ENCODE data around the gene PCCA.

The PCCA gene

GRCh38 chr13:100363285-100363711 is 274.4 kb downstream of the PCCA start:
- H3F3A ChIP-seq (ENCODE audit: insufficient read depth, low read length), result no peaks in the 10 kb centered on the region
- TF ChIP-seq EZH2 (IDR thresholded peaks at IDR 0.05; ENCODE audit: borderline replicate concordance, low read length) (no peak), CTCF (IDR thresholded peaks at IDR 0.05; ENCODE audit: low read length) (no peak)
- H3K9me3 ChIP-seq (ENCODE audit: low read length), result no peaks in the 10 kb centered on the region
- H3K4me2 ChIP-seq (ENCODE audit: low read length), result no peak overlapping the region
- no peak overlapping the region for H3K27ac ChIP-seq (ENCODE audit: low read depth, low read length, poor library complexity, severe bottlenecking)
- H3K9ac ChIP-seq (ENCODE audit: low read length), result no peak overlapping the region
- no peaks in the 10 kb centered on the region for H3K9me2 ChIP-seq (ENCODE audit: low read depth, low read length)
- no peaks in the 10 kb centered on the region for H4K20me1 ChIP-seq (ENCODE audit: insufficient read depth, low read length)
- no peaks in the 10 kb centered on the region for H3K27me3 ChIP-seq (ENCODE audit: insufficient read depth, low read length)
- H3K4me3 ChIP-seq (ENCODE audit: low read depth, low read length, poor library complexity, severe bottlenecking), result no peak overlapping the region
- no peak overlapping the region for H2AFZ ChIP-seq (ENCODE audit: low read length)
- no peaks in the 10 kb centered on the region for H3K36me3 ChIP-seq (ENCODE audit: insufficient read depth, low read length)
- no peaks in the 10 kb centered on the region for H3K4me1 ChIP-seq (ENCODE audit: insufficient read depth, low read length, severe bottlenecking)
- no peaks in the 10 kb centered on the region for H3K79me2 ChIP-seq (ENCODE audit: insufficient read depth, low read length)

- H3K27me3 ChIP-seq (ENCODE audit: insufficient read depth, low read length), result no peaks in the 10 kb centered on the region
- no peak overlapping the region for H3K4me2 ChIP-seq (ENCODE audit: low read length)
- TF ChIP-seq EZH2 (IDR thresholded peaks at IDR 0.05; ENCODE audit: borderline replicate concordance, low read length) (no peak), CTCF (IDR thresholded peaks at IDR 0.05; ENCODE audit: low read length) (no peak)
- H3K27ac ChIP-seq (ENCODE audit: low read depth, low read length, poor library complexity, severe bottlenecking), result no peak overlapping the region
- H3K4me3 ChIP-seq (ENCODE audit: low read depth, low read length, poor library complexity, severe bottlenecking), result no peak overlapping the region
- no peaks in the 10 kb centered on the region for H3K4me1 ChIP-seq (ENCODE audit: insufficient read depth, low read length, severe bottlenecking)
- H3K9me3 ChIP-seq (ENCODE audit: low read length), result no peaks in the 10 kb centered on the region
- H3K79me2 ChIP-seq (ENCODE audit: insufficient read depth, low read length), result no peaks in the 10 kb centered on the region
- H3F3A ChIP-seq (ENCODE audit: insufficient read depth, low read length), result no peaks in the 10 kb centered on the region
- no peaks in the 10 kb centered on the region for H4K20me1 ChIP-seq (ENCODE audit: insufficient read depth, low read length)
- no peaks in the 10 kb centered on the region for H3K36me3 ChIP-seq (ENCODE audit: insufficient read depth, low read length)
- H3K9me2 ChIP-seq (ENCODE audit: low read depth, low read length), result no peaks in the 10 kb centered on the region
- no peak overlapping the region for H3K9ac ChIP-seq (ENCODE audit: low read length)
- H2AFZ ChIP-seq (ENCODE audit: low read length), result no peak overlapping the region
Observed at GRCh38 chr13:100363874-100364273, 275.0 kb downstream of the PCCA start.

GRCh38 chr13:100364591-100364990 is 275.7 kb downstream of the PCCA start:
- no peaks in the 10 kb centered on the region for H4K20me1 ChIP-seq (ENCODE audit: insufficient read depth, low read length)
- H3K4me3 ChIP-seq (ENCODE audit: low read depth, low read length, poor library complexity, severe bottlenecking), result no peak overlapping the region
- H3K9me3 ChIP-seq (ENCODE audit: low read length), result no peaks in the 10 kb centered on the region
- H3K9me2 ChIP-seq (ENCODE audit: low read depth, low read length), result no peaks in the 10 kb centered on the region
- no peaks in the 10 kb centered on the region for H3F3A ChIP-seq (ENCODE audit: insufficient read depth, low read length)
- H3K36me3 ChIP-seq (ENCODE audit: insufficient read depth, low read length), result no peaks in the 10 kb centered on the region
- H3K9ac ChIP-seq (ENCODE audit: low read length), result no peak overlapping the region
- H3K27me3 ChIP-seq (ENCODE audit: insufficient read depth, low read length), result no peaks in the 10 kb centered on the region
- H3K27ac ChIP-seq (ENCODE audit: low read depth, low read length, poor library complexity, severe bottlenecking), result no peak overlapping the region
- H3K4me2 ChIP-seq (ENCODE audit: low read length), result no peak overlapping the region
- H3K79me2 ChIP-seq (ENCODE audit: insufficient read depth, low read length), result no peaks in the 10 kb centered on the region
- H3K4me1 ChIP-seq (ENCODE audit: insufficient read depth, low read length, severe bottlenecking), result no peaks in the 10 kb centered on the region
- no peak overlapping the region for H2AFZ ChIP-seq (ENCODE audit: low read length)
- no peak for TF ChIP-seq CTCF (IDR thresholded peaks at IDR 0.05; ENCODE audit: low read length)
- no peak for TF ChIP-seq EZH2 (IDR thresholded peaks at IDR 0.05; ENCODE audit: borderline replicate concordance, low read length)

All from OCI-LY1 (cell line).